ENCODE measurements around the gene PFN1. TPM values are rescaled to one million over a fixed set of nuclear protein-coding genes. Genes with fewer than 3 reads are reported as not detected.
A peak's percentile ranks its signal among the peaks of the same experiment; 100 is the strongest.

The PFN1 gene
- total and polyA plus RNA-seq, 2 donors from 2014 or later: 496 to 614 TPM

GRCh38 chr17:4942760-4943508, 5.4 kb downstream of the PFN1 start:
- intact Hi-C loops (cut with DNase I): no loop called here
- FAIRE-seq (no peak), DNase-seq (no peak)
- peaks cover 6 to 33% (median 22%) of the 10 kb centered on the region in 3 donors for H3K36me3 ChIP-seq (ENCODE audit: control insufficient read depth in 2 of 3, insufficient read depth in 3 of 3, low read length in 3 of 3)
- H3K27me3 ChIP-seq (ENCODE audit: control insufficient read depth, insufficient read depth, low read length): no peaks in the 10 kb centered on the region
- peaks cover 5 to 43% (median 25%) of the 10 kb centered on the region in 3 donors for H3K4me1 ChIP-seq (ENCODE audit: control insufficient read depth in 2 of 3, insufficient read depth in 2 of 3, low read depth in 1 of 3, low read length in 3 of 3)
- H3K27ac ChIP-seq (ENCODE audit: low read depth in 2 of 2, low read length in 2 of 2): peak overlapping the region in 1 of 2 donors; percentile 15
- no peak for TF ChIP-seq CTCF (IDR thresholded peaks at IDR 0.05; ENCODE audit: borderline replicate concordance, extremely low read depth, insufficient read depth)
- H3K9me3 ChIP-seq (ENCODE audit: control insufficient read depth in 2 of 3, insufficient read depth in 1 of 3, low read length in 3 of 3): no peaks in the 10 kb centered on the region
- no peak overlapping the region for H3K9ac ChIP-seq (ENCODE audit: low read length in 3 of 3)
- H3K4me3 ChIP-seq (ENCODE audit: low read length in 3 of 3): no peak overlapping the region

GRCh38 chr17:4941319-4941610, 7.1 kb downstream of the PFN1 start:
- Histone ChIP-seq H3K36me3 (ENCODE audit: control insufficient read depth in 2 of 3, insufficient read depth in 3 of 3, low read length in 3 of 3) (peaks cover 4 to 39% (median 24%) of the 10 kb centered on the region in 3 donors), H3K9me3 (ENCODE audit: control insufficient read depth in 2 of 3, insufficient read depth in 1 of 3, low read length in 3 of 3) (no peaks in the 10 kb centered on the region), H3K9ac (ENCODE audit: low read length in 3 of 3) (peak overlapping the region; percentile 34 to 87 (median 68)), H3K27me3 (ENCODE audit: control insufficient read depth, insufficient read depth, low read length) (no peaks in the 10 kb centered on the region), H3K27ac (ENCODE audit: low read depth in 2 of 2, low read length in 2 of 2) (no peak overlapping the region), H3K4me1 (ENCODE audit: control insufficient read depth in 2 of 3, insufficient read depth in 2 of 3, low read depth in 1 of 3, low read length in 3 of 3) (peaks cover 5 to 39% (median 20%) of the 10 kb centered on the region in 3 donors), H3K4me3 (ENCODE audit: low read length in 3 of 3) (peak overlapping the region; percentile 68 to 95 (median 84))
- DNase-seq (no peak), FAIRE-seq (no peak)
- intact Hi-C loops (cut with DNase I): no loop called here
- TF ChIP-seq CTCF (IDR thresholded peaks at IDR 0.05; ENCODE audit: borderline replicate concordance, extremely low read depth, insufficient read depth): no peak

GRCh38 chr17:4940555-4941318, 7.6 kb downstream of the PFN1 start:
- peak in 2 of 5 donors; percentile 60 to 90 for DNase-seq
- Histone ChIP-seq H3K9me3 (ENCODE audit: control insufficient read depth in 2 of 3, insufficient read depth in 1 of 3, low read length in 3 of 3) (no peaks in the 10 kb centered on the region), H3K4me1 (ENCODE audit: control insufficient read depth in 2 of 3, insufficient read depth in 2 of 3, low read depth in 1 of 3, low read length in 3 of 3) (peaks cover 5 to 37% (median 18%) of the 10 kb centered on the region in 3 donors), H3K4me3 (ENCODE audit: low read length in 3 of 3) (peak overlapping the region; percentile 68 to 95 (median 84)), H3K36me3 (ENCODE audit: control insufficient read depth in 2 of 3, insufficient read depth in 3 of 3, low read length in 3 of 3) (peaks cover 2 to 36% (median 22%) of the 10 kb centered on the region in 3 donors), H3K9ac (ENCODE audit: low read length in 3 of 3) (peak overlapping the region; percentile 34 to 87 (median 68)), H3K27ac (ENCODE audit: low read depth in 2 of 2, low read length in 2 of 2) (peak overlapping the region; percentile 86 to 87), H3K27me3 (ENCODE audit: control insufficient read depth, insufficient read depth, low read length) (no peaks in the 10 kb centered on the region)
- no peak for FAIRE-seq
- no peak for TF ChIP-seq CTCF (IDR thresholded peaks at IDR 0.05; ENCODE audit: borderline replicate concordance, extremely low read depth, insufficient read depth)
- intact Hi-C loops (cut with DNase I): no loop called here
